Testis (tissue), 3 donors: ENCODE measurements around the gene CHST12. TPM values are rescaled to one million over a fixed set of nuclear protein-coding genes. Genes with fewer than 3 reads are reported as not detected.
A peak's percentile ranks its signal among the peaks of the same experiment; 100 is the strongest.
"Not testable (repeated sequence)": the region's sequence is repeated elsewhere in the genome, so short reads cannot be mapped to it uniquely, and the experiment has no call there.

ENCODE experiments used
- DNase-seq: peaks from one replicate; pipeline ENCODE4 v3.0.0-alpha.2; 2019
- H3K27ac ChIP-seq, 2 donors: fragments of 200-600 bp; sonication (generic); one replicate each; pipeline ENCODE4 v1.5.1; 2019
- H3K27me3 ChIP-seq: fragments of 200-600 bp; sonication (generic); one replicate; pipeline ENCODE4 v1.5.1; 2019
- H3K36me3 ChIP-seq: fragments of 200-600 bp; sonication (generic); one replicate; pipeline ENCODE4 v1.5.1; 2017; ENCODE audit warnings: low read depth; ENCODE audit errors: missing control alignments
- H3K4me1 ChIP-seq: fragments of 200-600 bp; sonication (generic); one replicate; pipeline ENCODE4 v1.5.1; 2019
- H3K4me3 ChIP-seq, 2 donors: fragments of 200-600 bp; sonication (generic); one replicate each; pipeline ENCODE4 v1.5.1; 2017 to 2019
- H3K9me3 ChIP-seq: fragments of 200-600 bp; sonication (generic); one replicate; pipeline ENCODE4 v1.5.1; 2017
- CTCF ChIP-seq, 3 experiments: fragments of 450-650 bp in 2 of 3; fragments of 200-600 bp in 1 of 3; sonication (generic) in 1 of 3; IDR thresholded peaks; one replicate each; pipeline ENCODE4 v1.5.1; 2016 to 2019; ENCODE audit warnings: antibody characterized with exemption in 3 of 3, mild to moderate bottlenecking in 2 of 3, moderate library complexity in 1 of 3
- POLR2A ChIP-seq: fragments of 450-650 bp; IDR thresholded peaks from one replicate; pipeline ENCODE4 v1.6.1; 2017; ENCODE audit warnings: antibody characterized with exemption, mild to moderate bottlenecking, moderate library complexity
- WGBS, 2 donors: methylation state at CpG; one replicate each; pipeline ENCODE4 v1.1.5; 2018; 5-methylcytosine and 5-hydroxymethylcytosine counted together
- intact Hi-C: fragments of 100-400 bp; cut with DNase I; formaldehyde crosslinking; loops from one replicate; pipeline ENCODE4 v1.15.1; 2023; ENCODE audit warnings: low total_unique reads
- polyA plus RNA-seq: library from polyadenylated mRNA; stranded (reverse); fragments of 350-450 nt; fragmentation: Illumina TruSeq; extraction: RNeasy Lipid Tissue Mini Kit (QIAGEN cat#74804); gene quantifications from one replicate; pipeline ENCODE4 v1.2.3, GENCODE V29; 2014; ENCODE audit warnings: low read depth, low replicate concordance; ENCODE audit not compliant: insufficient read depth
- total RNA-seq, 2 donors: library from RNA; depleted of rRNA; stranded (reverse); fragments of >200 nt; gene quantifications; one replicate each; pipeline ENCODE4 v1.2.3, GENCODE V29; 2016

Gene CHST12
- total and polyA plus RNA-seq, 3 donors from 2014 or later: 15.3 to 42.1 (median 42.0) TPM

GRCh38 chr7:2384354-2385243 is 18.8 kb upstream of the CHST12 start:
- H3K36me3 ChIP-seq: no peaks in the 10 kb centered on the region

GRCh38 chr7:2386122-2386521 is 17.3 kb upstream of the CHST12 start:
- DNase-seq, intact Hi-C loops, H3K27ac ChIP-seq, H3K4me1 ChIP-seq, H3K27me3 ChIP-seq, H3K4me3 ChIP-seq, H3K36me3 ChIP-seq, H3K9me3 ChIP-seq: not testable (repeated sequence)
- 89 to 91% methylated on average over 9 of the region's 9 CpGs for WGBS, 2 donors

More at GRCh38 chr7:2384354-2385243, 18.8 kb upstream of the CHST12 start:
- Histone ChIP-seq H3K9me3 (no peaks in the 10 kb centered on the region), H3K27me3 (no peaks in the 10 kb centered on the region), H3K4me3 (no peak overlapping the region), H3K27ac (no peak overlapping the region), H3K4me1 (no peaks in the 10 kb centered on the region)
- no peak for DNase-seq
- TF ChIP-seq POLR2A (no peak), CTCF (IDR thresholded peaks at IDR 0.05) (no peak)
- intact Hi-C loops: no loop called here
- 89 to 91% methylated on average over 12 to 19 of the region's 19 CpGs for WGBS, 2 donors

GRCh38 chr7:2386964-2387669 is 16.3 kb upstream of the CHST12 start:
- Histone ChIP-seq H3K27ac (no peak overlapping the region), H3K4me3 (no peak overlapping the region), H3K27me3 (no peaks in the 10 kb centered on the region), H3K9me3 (no peaks in the 10 kb centered on the region), H3K36me3 (no peaks in the 10 kb centered on the region), H3K4me1 (peaks cover 8% of the 10 kb centered on the region)
- intact Hi-C loops: no loop called here
- DNase-seq: no peak
- 89 to 91% methylated on average over 13 to 17 of the region's 17 CpGs for WGBS, 2 donors
- TF ChIP-seq POLR2A (no peak), CTCF (IDR thresholded peaks at IDR 0.05) (no peak)

GRCh38 chr7:2387897-2388636 is 15.3 kb upstream of the CHST12 start:
- no peak for TF ChIP-seq POLR2A
- no peak for TF ChIP-seq CTCF (IDR thresholded peaks at IDR 0.05)
- WGBS, 2 donors: 80 to 94% methylated on average over 4 to 31 of the region's 31 CpGs
- no peaks in the 10 kb centered on the region for H3K9me3 ChIP-seq
- no peak overlapping the region for H3K27ac ChIP-seq
- H3K4me1 ChIP-seq: peaks cover 8% of the 10 kb centered on the region
- H3K27me3 ChIP-seq: no peaks in the 10 kb centered on the region
- intact Hi-C loops: no loop called here
- DNase-seq: no peak
- H3K4me3 ChIP-seq: no peak overlapping the region
- H3K36me3 ChIP-seq: no peaks in the 10 kb centered on the region

GRCh38 chr7:2388637-2388954 is 14.8 kb upstream of the CHST12 start:
- no peaks in the 10 kb centered on the region for H3K9me3 ChIP-seq
- no peaks in the 10 kb centered on the region for H3K36me3 ChIP-seq
- no peak for TF ChIP-seq POLR2A
- no peak for TF ChIP-seq CTCF (IDR thresholded peaks at IDR 0.05)
- H3K27me3 ChIP-seq: no peaks in the 10 kb centered on the region
- DNase-seq: no peak
- H3K4me3 ChIP-seq: no peak overlapping the region
- WGBS, 2 donors: 97% methylated on average over 5 of the region's 5 CpGs; no CpG with 5 or more reads in 1 of the 2 donors
- peaks cover 11% of the 10 kb centered on the region for H3K4me1 ChIP-seq
- intact Hi-C loops: no loop called here
- H3K27ac ChIP-seq: no peak overlapping the region

GRCh38 chr7:2390020-2390816 is 13.2 kb upstream of the CHST12 start:
- WGBS, 2 donors: 29 to 54% methylated on average over 15 to 16 of the region's 16 CpGs
- H3K4me3 ChIP-seq, H3K27me3 ChIP-seq, H3K36me3 ChIP-seq, intact Hi-C loops, H3K9me3 ChIP-seq: not testable (repeated sequence)
- Histone ChIP-seq H3K4me1 (peaks cover 17% of the 10 kb centered on the region), H3K27ac (peak overlapping the region in 1 of 2 donors; percentile 41)
- peak; percentile 90 for DNase-seq
